GM20431 (cell line): Measurements from ENCODE around the gene SLC30A3.
"Not testable (repeated sequence)": the region's sequence is repeated elsewhere in the genome, so short reads cannot be mapped to it uniquely, and the experiment has no call there.

ENCODE experiments used
- in situ Hi-C: fragments of 300-500 bp; cut with MseI, MboI; formaldehyde crosslinking; loops from one replicate; pipeline ENCODE4 v1.15.0; 2020; ENCODE audit warnings: low sequenced_read_pairs; ENCODE audit not compliant: unreplicated experiment

Gene SLC30A3, protein sequence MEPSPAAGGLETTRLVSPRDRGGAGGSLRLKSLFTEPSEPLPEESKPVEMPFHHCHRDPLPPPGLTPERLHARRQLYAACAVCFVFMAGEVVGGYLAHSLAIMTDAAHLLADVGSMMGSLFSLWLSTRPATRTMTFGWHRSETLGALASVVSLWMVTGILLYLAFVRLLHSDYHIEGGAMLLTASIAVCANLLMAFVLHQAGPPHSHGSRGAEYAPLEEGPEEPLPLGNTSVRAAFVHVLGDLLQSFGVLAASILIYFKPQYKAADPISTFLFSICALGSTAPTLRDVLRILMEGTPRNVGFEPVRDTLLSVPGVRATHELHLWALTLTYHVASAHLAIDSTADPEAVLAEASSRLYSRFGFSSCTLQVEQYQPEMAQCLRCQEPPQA

DNA sequence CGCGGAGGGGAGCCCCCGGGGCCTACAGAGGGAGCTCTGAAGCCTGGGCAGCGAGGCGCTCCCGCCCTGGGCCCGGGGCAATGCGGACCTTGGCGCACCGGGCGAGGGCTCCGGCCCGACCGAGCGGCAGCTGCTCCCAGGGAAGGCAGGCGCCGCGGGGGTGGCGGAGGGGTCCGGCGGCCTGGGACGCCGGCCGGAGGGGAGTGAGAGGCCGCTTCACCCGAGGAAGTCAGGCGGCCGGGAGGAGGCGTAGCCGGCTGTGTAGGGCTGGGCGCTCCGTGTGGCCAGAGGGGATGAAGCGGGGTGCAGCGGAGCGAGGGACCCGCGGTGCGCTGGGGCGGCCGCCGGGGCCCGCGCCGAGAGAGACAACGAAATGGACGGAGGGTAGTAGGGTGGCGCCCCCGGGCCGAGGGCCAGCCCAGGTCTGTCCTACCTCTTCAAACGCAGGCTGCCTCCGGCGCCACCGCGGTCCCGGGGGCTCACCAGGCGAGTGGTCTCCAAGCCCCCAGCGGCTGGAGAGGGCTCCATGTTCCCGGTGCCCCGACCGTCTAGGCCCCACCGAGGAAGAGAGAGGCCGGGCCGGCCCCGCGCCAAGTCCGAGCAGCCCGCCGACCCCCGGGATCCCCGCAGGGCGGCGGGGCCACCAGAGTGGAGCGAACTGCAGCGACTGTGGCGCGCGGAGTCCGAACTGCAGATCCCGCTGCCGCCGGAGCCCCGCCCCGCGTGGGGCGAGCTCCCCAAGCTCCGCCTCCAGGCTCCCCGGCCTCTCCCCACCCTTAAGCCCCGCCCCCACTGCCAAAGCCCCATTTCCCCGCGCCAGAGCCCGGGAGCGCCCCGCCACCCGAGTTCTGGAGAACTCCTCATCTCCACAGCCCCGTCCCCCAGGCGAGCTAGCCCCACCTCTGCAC is at the start of gene SLC30A3:
Gene SLC30A3, minus strand, starts transcription at position 669 of the 908 bp plus-strand sequence. Its CDS starts 141 bp downstream, at position 528.
- in situ Hi-C loops: no loop called here

DNA sequence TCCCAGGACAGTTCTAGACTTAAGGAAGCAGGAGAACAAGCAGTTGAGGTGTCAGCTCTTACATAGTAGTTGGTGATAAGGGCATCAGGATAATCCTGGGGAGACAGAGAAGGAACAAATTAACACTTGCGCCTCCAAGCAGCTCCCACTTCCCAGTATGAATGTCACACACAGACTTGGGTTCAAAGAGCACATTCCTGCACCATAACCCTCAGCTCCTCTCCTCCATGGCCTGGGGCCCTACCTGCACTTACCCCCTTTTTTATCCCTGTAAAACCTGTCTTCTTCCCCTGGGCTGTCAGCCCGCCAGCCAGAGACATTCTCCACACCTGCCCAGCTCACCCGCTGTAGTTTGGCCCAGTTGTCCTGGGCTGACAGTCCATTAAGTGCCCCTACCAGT is 49.3 kb upstream of the SLC30A3 start:
- in situ Hi-C loops: no loop called here

DNA sequence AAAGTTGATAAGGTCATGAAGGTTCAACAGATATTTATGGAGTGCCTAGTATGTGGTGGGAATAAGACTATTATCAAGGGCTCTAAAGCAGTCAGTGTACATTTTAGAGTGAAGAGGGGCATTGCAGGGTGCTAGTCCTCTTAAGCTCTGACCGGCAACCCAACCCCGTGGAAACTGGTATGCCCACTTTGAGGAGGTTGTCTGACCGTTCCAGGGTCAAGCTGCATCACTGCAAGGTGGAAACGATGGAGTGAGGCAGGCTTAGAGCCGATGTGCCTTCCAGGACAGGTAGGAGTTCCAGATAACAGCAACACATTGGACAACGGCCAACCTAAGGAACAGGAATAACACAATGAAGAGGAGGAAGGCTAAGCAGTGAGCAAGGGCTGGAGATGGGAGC is 46.8 kb upstream of the SLC30A3 start:
- in situ Hi-C loops: no loop called here

DNA sequence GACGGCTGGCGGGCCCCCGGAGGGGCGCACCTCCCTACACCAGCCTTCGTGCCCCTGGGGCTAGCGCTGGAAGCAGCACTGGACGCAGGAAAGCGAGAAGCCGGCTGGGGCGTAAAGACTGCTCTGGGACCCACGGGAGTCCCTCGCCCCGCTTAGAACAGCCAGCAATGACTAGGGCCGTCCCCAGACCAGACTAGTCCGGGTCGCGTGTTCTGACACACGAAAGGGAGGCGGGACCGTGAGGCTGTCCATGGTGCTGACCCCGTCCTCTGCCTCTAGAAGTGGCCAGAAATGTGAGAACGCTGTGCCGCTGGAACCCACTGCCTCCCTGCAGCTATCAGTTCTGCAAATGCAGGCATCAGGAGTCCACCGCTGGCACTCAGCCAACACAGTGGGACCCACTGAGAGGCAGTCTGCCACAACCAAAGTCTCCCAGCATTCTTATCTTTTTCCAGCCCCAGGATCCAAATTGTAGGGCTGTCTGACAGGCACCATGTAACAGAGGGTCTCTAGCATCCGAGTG is 45.6 kb upstream of the SLC30A3 start, which contains the start of gene UCN:
Gene UCN, minus strand, starts transcription at position 87 of the 523 bp plus-strand sequence. CDS start 550 bp downstream, outside the sequence.
- in situ Hi-C loops: no loop called here

DNA sequence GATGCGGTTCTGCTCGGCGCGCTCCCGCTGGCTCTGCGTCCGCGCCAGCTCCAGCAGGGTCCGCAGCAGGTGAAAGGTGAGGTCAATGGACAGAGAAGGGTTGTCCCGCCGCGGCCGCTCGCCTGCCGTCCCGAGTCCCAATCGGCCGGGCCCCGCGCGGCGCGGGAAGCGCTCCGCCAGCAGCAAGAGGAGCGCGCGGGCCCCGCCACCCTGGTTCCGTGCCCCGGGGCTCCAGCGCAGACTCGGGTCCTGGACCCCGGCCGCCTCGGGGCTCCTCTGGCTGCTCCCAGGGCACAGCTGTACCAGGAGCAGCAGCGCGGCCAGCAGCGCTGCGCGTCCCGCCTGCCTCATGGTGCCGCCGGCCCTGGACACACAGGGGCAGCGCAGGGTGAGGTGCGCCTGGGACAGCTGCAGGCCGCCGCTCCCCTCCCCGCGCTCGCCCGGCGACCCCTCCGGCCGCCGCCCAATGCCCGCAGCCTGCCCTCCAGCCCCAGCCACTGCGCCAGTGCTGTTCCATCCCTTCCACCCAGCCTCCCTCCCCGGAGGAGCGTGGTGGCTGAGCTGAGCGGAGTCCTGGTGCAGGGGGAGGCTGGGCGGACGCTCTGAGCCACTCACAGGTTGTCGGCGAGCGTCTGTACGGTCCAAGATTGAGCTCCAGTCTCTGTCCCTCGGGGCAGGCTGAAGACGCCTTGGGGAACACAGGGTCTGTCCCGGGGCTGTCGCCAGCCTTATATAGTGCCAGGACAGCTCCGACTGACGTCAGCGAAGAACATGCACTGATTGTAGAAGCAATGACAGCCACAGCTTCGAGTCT is 44.9 kb upstream of the SLC30A3 start:
- in situ Hi-C loops: no loop called here

DNA sequence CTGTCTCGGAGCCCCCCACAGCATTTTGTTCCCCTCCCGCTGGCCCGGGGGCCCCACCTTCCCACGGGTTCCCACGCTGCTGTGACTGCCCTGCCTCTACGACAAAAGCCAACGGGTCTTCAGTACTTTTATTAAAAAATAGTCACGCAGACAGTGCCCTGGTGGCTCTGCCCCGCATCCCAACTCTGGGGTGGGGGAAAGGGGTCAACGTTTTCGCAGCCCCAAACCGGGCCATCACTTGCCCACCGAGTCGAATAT is 44.4 kb upstream of the SLC30A3 start:
- in situ Hi-C loops: no loop called here

DNA sequence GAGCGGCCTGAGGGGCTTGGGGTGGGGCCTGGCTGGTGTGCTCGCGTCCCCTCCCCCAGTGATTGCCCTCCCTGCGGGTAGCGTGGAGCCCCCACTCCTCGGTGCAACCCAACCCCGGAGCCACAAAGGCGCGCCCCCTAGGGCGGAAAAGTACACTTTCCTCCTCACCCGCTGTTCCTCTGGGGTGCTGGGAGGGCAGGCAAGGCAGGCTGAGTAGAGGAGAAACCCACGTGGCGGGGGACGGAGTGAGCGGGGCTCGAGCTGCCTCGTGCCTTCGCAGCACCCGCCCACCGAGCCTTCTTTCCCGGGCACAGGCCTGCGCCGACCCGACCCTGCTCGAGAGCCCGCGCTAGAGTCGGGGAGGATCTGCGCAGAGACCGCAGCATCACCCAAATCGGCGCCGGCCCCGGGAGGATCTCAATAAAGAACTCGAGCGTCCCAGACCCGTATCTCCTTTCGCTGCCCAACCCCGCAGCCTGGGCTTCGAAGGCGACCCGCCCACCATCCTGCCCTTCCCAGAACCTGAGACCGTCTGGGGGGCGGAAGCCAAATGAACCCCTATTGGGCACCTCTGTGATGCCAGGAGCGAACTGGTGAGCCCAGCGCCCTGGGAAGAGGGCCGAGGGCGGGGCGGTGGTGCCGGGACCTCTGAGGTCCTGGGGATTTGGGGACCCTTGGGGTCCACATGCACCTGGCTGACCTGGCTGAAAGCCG is 43.9 kb upstream of the SLC30A3 start:
- in situ Hi-C loops: no loop called here

DNA sequence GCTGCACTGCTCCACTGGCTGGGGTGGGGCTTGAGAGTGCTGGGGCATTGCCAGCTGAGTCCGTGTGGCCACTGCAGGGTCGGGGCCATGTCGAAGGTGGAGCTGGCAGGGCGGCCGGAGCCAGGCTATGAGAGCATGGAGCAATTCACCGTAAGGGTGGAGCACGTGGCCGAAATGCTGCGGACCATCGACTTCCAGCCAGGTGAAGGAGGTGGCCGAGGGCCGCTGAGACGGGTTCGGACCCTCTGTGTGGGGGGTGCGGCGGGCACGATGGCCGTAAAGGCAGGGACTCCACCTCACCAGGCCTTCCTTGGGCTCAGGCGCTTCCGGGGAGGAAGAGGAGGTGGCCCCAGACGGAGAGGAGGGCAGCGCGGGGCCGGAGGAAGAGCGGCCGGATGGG is 43.3 kb upstream of the SLC30A3 start:
- in situ Hi-C loops: no loop called here

DNA sequence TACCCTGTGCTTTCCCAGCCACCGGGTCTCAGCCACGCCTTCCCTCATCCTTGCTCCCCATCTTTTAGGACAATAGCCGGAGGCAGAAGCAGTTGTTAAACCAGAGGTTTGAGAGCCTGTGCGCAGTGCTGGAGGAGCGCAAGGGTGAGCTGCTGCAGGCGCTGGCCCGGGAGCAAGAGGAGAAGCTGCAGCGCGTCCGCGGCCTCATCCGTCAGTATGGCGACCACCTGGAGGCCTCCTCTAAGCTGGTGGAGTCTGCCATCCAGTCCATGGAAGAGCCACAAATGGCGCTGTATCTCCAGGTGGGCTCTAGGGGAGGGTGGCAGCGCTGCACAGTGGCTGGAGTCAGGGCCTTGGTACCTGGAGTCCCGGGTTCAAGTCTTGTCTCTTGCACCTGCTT is 42.7 kb upstream of the SLC30A3 start:
- in situ Hi-C loops: no loop called here

DNA sequence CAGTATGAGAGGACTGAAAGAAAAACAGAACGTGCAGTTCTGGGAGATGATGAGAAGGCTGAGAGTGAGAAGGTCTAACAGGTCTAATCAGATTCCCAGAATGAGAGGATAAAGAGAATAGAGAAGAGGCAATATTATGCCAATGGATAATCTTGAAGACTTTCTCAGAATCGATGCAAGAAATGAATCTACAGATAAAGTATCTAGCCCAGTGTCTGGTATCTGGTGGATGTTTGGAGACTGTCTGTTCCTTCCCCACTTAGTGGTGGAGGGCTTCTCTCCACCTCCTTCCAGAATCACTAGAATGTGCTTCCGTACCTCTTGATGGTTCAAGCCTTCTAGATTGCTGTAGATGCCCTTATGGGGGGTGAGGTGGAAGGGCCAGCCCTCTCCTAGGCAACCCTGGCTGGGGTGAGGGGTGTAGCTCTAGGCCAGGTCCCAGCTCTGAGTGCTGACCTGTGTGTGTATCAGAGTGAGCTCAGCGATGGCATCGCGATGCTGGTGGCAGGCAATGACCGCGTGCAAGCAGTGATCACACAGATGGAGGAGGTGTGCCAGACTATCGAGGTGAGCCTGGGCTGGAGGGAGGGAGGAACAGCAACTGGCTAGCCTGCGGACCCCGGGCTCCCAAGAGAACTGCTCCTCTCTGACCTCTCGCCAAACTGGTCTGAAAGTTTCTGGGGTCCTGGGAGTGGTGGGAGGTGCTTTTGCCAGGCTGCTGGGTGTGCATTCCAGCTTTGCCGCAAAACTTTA is 41.8 kb upstream of the SLC30A3 start:
- in situ Hi-C loops: no loop called here

DNA sequence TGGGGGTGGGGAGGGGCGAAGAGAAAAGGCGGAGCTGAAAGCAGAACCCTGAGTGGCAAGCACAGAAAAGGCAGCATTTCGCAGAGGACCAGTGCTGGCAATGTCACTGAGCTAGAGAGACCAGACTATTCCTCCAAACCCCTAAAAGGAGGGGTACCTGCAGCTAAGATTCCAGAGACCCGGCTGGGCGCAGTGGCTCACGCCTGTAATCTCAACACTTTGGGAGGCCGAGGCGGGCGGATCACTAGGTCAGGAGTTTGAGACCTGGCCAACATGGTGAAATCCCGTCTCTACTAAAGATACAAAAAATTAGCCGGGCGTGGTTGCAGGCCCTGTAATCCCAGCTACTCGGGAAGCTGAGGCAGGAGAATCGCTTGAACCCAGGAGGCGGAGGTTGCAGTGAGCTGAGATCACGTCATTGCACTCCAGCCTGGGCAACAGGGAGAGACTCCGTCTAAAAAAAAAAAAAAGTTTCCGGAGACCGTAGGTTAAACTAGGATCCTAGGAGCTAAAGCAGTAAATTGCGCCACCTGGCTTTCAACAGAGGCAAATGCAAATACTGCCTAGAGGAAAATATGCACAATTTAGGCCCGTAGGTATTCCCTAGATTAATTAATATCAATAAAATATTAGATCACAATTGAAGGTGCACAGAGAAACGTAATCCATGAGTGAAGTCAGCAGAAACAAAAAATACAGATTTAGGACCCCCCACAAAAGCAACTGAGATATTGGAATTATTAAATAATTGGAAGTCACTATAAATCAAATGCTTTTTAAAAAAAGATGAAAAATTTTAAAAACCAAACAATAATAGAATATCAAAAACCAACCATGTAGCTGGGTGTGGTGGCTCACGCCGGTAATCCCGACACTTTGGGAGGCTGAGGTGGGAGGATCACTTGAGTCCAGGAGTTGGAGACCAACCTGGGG is 40.5 kb upstream of the SLC30A3 start:
- in situ Hi-C loops: no loop called here

DNA sequence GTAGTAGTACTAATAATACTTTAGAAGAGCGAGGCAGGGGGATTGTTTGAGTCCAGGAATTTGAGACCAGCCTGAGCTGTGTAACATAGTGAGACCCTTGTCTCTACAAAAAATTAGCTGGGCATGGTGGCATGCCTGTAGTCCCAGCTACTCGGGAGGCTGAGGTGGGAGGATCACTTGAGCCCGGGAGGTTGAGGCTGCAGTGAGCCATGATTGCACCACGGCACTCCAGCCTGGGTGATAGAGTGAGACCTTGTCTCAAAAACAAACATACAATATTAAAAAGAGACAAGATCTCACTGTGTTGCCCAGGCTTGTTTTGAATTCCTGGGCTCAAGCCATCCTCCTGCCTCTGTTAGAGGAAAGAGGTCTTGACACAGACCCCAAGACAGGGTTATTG is 37.8 kb upstream of the SLC30A3 start:
- in situ Hi-C loops: not testable (repeated sequence)

DNA sequence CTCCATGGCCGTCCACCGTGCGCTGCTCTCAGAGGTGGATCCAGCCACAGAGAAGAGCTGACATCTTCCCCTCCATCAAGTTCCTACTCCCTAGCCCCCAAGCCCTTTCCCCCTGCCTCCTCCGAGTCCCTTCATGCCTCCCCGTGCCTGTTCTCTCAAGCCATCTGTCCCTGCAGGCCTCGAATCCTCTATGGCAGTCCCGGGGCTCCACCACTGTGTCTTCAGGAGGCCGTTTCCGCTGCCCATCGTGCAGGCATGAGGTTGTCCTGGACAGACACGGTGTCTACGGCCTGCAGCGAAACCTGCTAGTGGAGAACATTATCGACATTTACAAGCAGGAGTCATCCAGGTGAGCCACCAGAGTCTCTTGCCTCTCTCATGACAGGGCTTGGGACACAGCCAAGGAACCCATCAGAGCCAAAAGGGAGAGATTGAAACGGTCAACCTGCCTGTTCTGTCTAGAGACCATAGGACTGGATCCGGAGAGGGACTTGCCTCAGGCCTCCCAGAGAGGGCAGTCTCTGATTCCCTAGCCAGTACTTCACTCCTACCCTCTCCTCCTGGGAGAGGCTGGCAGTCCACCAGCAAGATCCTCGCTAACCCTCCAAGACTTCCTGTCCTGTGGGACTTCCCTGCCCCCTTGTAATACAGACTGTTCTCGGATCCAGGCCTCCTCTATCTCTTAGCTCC is 35.7 kb upstream of the SLC30A3 start:
- in situ Hi-C loops: loop anchor here (25.0 kb wide), 2 partner anchors 336 to 461 kb away; partner anchors contain the start of genes DPYSL5 and MAPRE3

DNA sequence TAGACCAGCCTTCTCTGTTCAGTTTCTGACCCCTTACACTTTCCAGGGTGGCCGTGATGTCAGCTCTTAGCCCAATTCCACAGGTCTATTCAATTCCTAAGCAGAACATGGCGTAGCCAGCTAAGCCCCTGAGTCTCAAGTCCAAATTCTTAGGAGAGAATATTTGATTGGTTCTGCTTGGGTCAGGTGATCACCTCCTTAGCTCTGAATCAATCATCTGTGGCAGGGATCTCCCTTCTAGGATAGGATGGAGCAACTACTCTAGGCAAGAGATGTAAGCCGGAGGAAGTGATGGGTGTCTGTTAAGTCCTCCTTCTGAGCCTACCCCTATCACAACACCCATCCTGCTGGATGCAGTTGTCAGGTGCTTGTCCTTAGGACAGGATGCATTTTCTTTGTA is 34.3 kb upstream of the SLC30A3 start:
- in situ Hi-C loops: loop anchor here (25.0 kb wide), 2 partner anchors 335 to 460 kb away; partner anchors contain the start of genes DPYSL5 and MAPRE3

DNA sequence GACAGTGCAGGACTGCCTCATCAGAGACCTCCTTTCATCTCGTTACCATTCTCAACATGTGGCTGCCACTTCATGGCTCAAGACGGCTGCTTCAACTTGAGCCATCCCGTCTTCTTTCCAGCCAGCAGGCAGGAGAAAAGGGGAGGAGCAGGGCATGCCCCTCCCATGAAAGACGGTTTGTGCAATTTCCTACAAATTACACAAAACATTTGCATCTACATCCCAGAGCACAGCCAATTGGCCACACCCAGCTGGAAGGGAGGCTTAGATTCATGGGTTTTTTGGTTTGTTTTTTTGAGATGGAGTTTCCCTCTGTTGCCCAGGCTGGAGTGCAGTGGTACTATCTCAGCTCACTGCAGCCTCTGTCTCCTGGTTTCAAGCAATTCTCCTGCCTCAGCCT is 33.6 kb upstream of the SLC30A3 start:
- in situ Hi-C loops: loop anchor here (25.0 kb wide), 2 partner anchors 334 to 459 kb away; partner anchors contain the start of genes DPYSL5 and MAPRE3

DNA sequence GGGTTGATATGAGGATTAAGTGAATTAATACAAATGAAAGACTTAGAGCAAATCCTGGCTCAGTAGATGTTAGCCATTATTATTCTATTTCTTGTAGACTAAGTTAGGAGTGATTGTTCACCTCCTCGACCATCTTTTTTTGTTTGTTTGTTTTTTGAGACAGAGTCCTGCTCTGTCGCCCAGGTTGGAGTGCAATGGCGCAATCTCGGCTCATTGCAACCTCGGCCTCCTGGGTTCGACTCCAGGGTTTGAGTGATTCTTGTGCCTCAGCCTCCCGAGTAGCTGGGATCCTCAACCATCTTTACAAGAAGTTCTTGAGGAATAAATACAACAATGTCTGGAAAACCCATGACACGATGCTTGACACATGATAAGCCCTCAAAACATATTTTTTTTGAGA is 32.1 kb upstream of the SLC30A3 start:
- in situ Hi-C loops: loop anchor here (25.0 kb wide), 2 partner anchors 333 to 458 kb away; partner anchors contain the start of genes DPYSL5 and MAPRE3

DNA sequence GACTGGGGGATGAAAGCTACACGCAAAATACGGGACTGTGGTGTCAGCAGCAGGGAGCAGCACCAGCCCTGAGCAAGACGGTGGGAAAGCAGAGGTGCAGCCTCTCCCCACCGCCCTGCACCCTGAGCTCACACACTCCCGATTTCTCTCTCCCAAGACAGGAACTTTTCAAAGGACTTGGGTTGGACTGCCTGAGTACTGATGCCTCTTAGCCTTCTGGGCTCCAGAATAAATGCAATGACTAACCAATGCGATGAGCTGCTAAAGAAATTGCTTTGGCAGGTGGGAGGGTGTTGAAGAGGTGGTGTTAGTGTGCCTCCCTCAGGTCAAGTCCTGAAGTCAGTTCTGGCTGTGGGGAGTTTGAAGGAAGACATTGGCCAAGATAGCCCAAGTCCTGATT is 29.0 kb upstream of the SLC30A3 start:
- in situ Hi-C loops: loop anchor here (25.0 kb wide), 2 partner anchors 330 to 455 kb away; partner anchors contain the start of genes DPYSL5 and MAPRE3
